DMS 273 (cell line): ENCODE results near the gene TMIGD3.

Source experiments
- DNase-seq: peaks from one replicate; lab custom pipeline; 2025; ENCODE audit not compliant: unreplicated experiment; lab: John Stamatoyannopoulos, UW

TMIGD3 gene

DNA sequence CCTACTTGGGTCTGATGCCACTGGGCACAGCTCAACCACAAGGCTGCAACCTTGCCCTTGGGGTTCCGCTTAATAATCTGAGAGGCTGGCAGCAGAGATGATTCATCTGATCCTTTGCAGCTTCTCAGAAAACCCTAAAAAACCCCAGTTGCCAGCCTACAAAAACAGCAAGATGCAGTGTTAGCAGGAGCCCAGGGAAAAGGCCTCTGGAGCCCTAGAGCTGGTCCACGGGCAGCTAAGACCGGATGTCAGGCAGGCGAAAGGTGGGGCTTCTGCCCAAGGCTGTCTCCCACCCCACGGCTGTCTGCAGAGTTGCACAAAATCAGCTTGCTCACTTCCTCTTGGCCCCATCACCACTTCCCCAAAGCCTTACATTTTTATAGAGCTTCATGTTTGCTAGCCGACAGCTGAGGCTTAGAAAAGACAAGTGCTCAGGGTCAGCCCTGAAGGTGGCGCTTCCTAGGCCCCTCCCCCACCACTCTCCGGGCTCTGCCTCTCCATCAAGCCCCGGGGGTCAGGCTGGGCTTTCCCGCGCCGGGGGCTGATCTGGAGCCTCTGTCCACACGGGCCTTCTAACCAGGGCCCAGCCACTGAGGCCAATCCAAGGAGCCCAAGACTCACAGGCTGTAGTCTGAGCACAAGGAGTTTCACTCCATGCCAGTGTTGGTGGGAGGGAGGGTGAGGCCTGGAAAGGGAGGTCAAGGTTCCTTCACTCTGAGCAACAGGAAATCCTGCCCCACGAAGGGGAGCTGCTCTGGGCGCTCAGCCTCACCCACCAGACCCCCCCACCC lies 4.2 kb upstream of the TMIGD3 start:
- DNase-seq = peak; percentile 57

DNA sequence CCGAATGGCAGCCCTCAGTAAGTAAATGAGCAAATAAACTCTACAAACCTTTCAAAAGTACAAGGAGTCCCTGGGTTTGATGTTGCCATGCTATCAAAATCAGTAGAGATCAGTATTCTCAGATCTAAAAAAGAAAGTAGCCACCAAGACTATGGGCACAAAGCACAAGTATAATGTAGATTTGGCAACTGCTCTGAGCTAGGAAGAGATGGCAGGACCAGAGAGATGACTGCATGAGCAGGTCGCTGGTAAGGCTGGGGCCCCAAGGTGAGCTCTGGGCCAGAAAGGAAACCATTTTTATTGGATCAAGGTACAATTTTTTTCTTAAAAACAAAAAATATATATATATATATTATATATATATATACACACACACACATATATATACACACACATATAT lies 3.1 kb upstream of the TMIGD3 start:
- no peak for DNase-seq

DNA sequence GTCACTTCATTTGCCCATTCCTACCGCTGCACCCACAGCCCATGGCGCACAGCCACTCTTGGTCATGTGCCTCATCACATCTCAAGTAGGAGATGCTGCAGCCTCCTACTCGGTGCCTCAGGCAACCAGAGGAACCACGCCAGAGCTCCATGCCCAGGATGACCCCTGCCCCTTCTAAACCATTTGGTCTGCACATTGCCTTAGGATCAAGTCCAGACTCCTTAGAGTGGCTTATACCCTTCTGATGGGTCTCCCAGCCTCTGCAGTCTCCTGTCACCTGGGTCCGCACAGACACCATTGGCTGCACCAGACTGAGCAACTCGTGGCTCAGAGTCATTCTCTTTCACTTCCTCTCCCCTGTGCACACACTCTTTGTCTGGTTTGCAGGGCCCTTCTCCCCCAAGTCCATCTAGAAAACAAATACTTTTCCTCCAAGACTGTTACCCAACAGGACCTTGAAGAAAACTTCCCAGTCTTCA lies 2.2 kb upstream of the TMIGD3 start:
- DNase-seq = no peak

- no peak for DNase-seq
Measured at GRCh38 chr1:111504097-111504496, 664 bp upstream of the TMIGD3 start.

- DNase-seq = no peak
Measured at GRCh38 chr1:111501645-111502044, 1.8 kb downstream of the TMIGD3 start.

DNA sequence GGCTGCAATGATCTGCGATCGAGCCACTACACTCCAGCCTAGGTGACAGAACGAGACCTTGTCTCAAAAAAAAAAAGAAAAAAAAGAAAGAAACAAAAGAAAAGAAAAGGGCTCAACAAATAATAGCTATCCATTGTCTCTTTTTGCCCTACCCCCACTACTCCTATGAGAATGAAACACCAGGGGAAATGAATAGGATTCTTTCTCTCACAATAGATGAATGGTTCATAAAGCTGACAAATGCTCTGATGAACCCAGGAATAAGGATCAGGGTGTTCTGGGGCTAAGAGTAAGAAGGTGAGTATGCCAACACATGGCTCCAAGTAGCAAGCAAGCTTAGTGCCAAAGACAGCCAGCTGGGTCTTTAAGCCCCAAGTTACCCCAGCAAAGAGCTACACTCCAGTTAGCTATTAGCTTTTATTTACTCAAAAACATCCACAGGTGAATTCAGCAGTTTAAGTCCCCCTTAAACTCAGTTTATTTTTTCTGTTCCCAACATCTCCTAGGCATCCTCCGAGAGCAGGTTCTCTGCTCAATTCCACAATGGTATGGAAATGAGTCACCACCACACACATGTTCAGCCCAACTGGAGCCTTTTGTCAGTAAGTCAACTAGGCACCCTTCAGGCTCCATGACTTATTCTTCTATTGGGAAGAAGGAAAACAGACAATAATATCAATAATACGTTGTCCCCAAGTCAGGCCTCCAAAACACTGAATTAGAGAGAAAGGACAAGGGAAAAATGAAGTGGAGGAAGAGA lies 4.2 kb downstream of the TMIGD3 start:
- DNase-seq = no peak

GRCh38 chr1:111497592-111497991 lies 5.8 kb downstream of the TMIGD3 start:
- DNase-seq = no peak

GRCh38 chr1:111496398-111496797 lies 7.0 kb downstream of the TMIGD3 start:
- DNase-seq = no peak

- DNase-seq = no peak
Measured at GRCh38 chr1:111491070-111491469, 12.4 kb downstream of the TMIGD3 start.

DNA sequence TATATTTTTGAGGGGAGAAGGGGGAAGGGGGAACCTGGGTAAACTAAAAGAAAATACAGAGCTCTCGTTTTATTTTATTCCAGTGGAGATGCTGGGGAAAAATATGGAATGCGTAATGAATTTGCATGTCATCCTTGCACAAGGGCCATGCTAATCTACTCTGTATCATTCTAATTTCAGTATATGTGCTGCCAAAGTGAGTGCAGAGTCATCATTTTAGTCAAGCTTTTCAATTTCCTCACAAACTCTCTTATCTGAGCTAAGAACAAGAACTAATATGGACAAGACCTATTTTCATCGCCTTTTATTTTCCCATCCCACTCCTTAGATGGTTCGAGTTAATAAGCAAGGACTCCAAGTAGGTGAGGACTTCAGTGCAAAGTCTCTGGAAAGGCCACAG lies 13.2 kb downstream of the TMIGD3 start:
- no peak for DNase-seq

GRCh38 chr1:111489604-111490003 lies 13.8 kb downstream of the TMIGD3 start:
- no peak for DNase-seq

- no peak for DNase-seq
Measured at GRCh38 chr1:111488669-111489068, 14.8 kb downstream of the TMIGD3 start.

DNA sequence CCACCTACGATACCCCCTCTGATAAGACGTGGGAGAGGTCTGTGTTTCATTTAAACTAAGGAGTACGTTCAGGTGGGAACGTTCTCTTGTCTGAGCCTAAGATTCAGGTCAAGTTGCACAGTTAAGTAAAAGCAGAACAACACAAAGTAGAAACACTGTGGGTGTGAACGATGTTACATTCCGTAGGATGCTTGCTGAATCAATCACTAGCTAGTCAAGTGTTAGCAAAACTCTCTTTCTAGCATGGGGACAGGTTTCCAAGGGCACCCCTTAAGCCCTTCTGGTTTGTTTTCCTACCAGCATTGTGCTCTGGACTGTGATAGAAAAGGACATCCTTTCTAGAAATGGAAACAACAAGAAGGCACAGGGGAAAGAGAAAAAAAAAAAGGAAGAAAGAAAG lies 16.3 kb downstream of the TMIGD3 start:
- no peak for DNase-seq

GRCh38 chr1:111486431-111486830 lies 17.0 kb downstream of the TMIGD3 start:
- no peak for DNase-seq

- DNase-seq = no peak
Measured at GRCh38 chr1:111484391-111485026, 18.9 kb downstream of the TMIGD3 start.

- DNase-seq = no peak
Measured at GRCh38 chr1:111483876-111484275, 19.6 kb downstream of the TMIGD3 start.

DNA sequence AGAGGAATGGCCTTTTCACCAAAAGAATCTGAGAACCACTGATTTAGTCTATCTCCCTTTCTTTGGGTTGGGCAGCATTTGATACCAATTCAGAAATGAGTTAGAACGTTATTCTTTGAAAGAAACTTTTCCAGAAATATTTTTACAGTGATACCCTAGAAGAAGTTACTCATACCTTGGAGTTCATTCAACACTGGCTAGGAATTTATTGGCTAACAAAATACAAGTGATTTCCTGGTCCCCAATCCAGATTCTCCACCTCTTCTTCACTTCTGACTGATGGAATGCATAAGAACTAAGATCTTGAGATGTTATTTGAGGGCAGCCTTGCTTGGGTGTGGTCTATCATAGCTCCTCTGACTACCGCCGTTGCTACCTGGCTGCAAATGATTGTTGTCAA lies 20.3 kb downstream of the TMIGD3 start:
- no peak for DNase-seq

GRCh38 chr1:111481387-111482221 lies 21.8 kb downstream of the TMIGD3 start:
- DNase-seq = peak; percentile 74

DNA sequence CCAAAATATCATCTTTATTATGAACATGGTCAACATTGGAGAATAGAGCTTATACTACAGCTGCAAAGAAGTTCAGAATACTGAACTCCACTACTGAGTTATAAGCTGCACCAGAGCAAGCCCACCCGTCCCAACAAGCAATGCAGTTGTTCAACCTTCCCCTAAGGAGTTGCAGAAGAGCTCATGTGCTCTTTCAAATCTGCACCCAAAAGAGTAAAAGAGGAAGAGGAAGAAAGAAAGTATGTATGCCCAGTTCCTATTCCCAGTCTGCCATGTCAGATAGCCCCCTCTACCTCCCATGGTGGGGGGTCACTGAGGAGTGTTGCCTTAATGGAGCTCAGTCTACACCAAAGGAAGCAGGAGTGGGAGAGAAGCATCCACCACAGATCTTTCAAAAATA lies 22.8 kb downstream of the TMIGD3 start:
- no peak for DNase-seq

DNA sequence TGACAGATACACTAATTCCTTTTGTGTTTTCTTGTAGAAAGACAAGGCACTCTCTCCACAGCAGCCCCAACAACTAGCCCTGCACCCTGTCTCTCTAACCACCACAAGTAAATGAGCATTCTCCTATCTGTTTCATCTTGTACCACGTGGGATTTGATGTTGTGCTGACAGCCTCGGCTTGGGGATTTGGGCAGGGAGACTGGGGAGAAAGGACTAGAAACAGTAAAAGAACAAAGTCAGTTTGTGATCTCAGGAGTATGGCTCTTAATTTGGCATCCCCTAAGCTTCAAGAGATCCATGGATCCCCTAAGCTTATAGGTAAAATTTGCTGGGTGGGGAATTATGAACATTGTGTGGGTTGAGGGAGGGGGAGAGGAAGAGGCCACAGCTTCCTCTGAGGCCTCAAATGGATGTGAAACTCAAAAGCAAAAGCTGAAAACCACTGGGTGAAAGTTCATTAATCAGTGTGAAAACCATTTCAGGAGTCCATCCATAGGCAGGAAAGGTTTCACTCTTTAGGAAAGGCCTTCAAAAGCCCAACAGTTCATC lies 26.6 kb downstream of the TMIGD3 start:
- no peak for DNase-seq

DNA sequence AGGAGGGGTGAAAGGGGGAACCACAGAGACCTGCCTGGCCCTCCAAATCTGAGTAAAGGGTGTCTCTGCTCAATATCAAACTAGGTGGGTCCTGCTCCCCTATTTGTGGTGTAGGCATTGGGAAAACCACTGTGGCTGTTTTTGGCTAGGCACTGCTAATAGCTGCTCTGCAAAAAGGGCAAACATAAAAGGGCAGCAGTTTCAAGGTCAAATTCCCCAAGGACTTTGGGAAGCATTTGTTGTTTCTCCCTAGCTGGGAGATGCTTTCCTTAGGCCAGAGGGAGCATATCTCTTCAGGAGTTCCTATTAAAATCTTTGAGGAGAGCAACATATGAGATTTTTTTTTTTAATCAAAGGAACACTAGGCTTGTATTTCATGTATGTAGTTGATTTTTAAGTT lies 27.2 kb downstream of the TMIGD3 start:
- no peak for DNase-seq
